ENCODE measurements around the gene MITF.

The MITF gene

GRCh38 chr3:69838696-69839515 lies 99.6 kb downstream of the MITF start:
- no peak for DNase-seq (ENCODE audit: low spot score)

- no peak for DNase-seq (ENCODE audit: low spot score)
Observed at GRCh38 chr3:69842351-69842750, 103.1 kb downstream of the MITF start.

GRCh38 chr3:69842789-69843188 lies 103.5 kb downstream of the MITF start:
- no peak for DNase-seq (ENCODE audit: low spot score)

GRCh38 chr3:69844706-69845105 lies 105.4 kb downstream of the MITF start:
- no peak for DNase-seq (ENCODE audit: low spot score)

GRCh38 chr3:69847303-69847702 lies 108.0 kb downstream of the MITF start:
- no peak for DNase-seq (ENCODE audit: low spot score)

GRCh38 chr3:69848113-69848512 lies 108.8 kb downstream of the MITF start:
- DNase-seq (ENCODE audit: low spot score) = no peak

GRCh38 chr3:69850849-69851248 lies 111.6 kb downstream of the MITF start:
- no peak for DNase-seq (ENCODE audit: low spot score)

GRCh38 chr3:69853027-69853426 lies 113.8 kb downstream of the MITF start:
- DNase-seq (ENCODE audit: low spot score) = no peak

- peak; percentile 42 for DNase-seq (ENCODE audit: low spot score)
Observed at GRCh38 chr3:69855436-69856162, 116.3 kb downstream of the MITF start.

GRCh38 chr3:69856965-69857705 lies 117.9 kb downstream of the MITF start:
- DNase-seq (ENCODE audit: low spot score) = no peak

- DNase-seq (ENCODE audit: low spot score) = no peak
Observed at GRCh38 chr3:69861556-69861955, 122.3 kb downstream of the MITF start.

GRCh38 chr3:69864141-69864540 lies 124.9 kb downstream of the MITF start:
- no peak for DNase-seq (ENCODE audit: low spot score)

- no peak for DNase-seq (ENCODE audit: low spot score)
Observed at GRCh38 chr3:69864766-69865165, 125.5 kb downstream of the MITF start.

GRCh38 chr3:69865925-69866679 lies 126.8 kb downstream of the MITF start:
- no peak for DNase-seq (ENCODE audit: low spot score)

- no peak for DNase-seq (ENCODE audit: low spot score)
Observed at GRCh38 chr3:69866988-69867720, 127.9 kb downstream of the MITF start.

- no peak for DNase-seq (ENCODE audit: low spot score)
Observed at GRCh38 chr3:69867941-69868505, 128.8 kb downstream of the MITF start.

GRCh38 chr3:69868841-69869420 lies 129.7 kb downstream of the MITF start:
- no peak for DNase-seq (ENCODE audit: low spot score)

GRCh38 chr3:69869643-69870042 lies 130.4 kb downstream of the MITF start:
- DNase-seq (ENCODE audit: low spot score) = no peak

- DNase-seq (ENCODE audit: low spot score) = peak; percentile 7
Observed at GRCh38 chr3:69871251-69871650, 132.0 kb downstream of the MITF start.

- no peak for DNase-seq (ENCODE audit: low spot score)
Observed at GRCh38 chr3:69871868-69872267, 132.6 kb downstream of the MITF start.

Measured in SW480 (cell line).